ENCODE measurements around the gene ITIH3.

ITIH3 gene

GRCh38 chr3:52792961-52793695, 1.5 kb upstream of the ITIH3 start:
- TF ChIP-seq POLR2A (IDR thresholded peaks at IDR 0.05; ENCODE audit: low read depth, low read length) (no peak), POLR2AphosphoS5 (IDR thresholded peaks at IDR 0.05; ENCODE audit: low read depth, low read length) (no peak), SPI1 (IDR thresholded peaks at IDR 0.05; ENCODE audit: low read depth, low read length) (no peak), PAX5 (IDR thresholded peaks at IDR 0.05; ENCODE audit: insufficient read depth, low read length, severe bottlenecking) (no peak), POU2F2 (IDR thresholded peaks at IDR 0.05; ENCODE audit: low read depth, low read length) (no peak), TAF1 (IDR thresholded peaks at IDR 0.05; ENCODE audit: low read depth, low read length) (no peak)
- FAIRE-seq (no peak), DNase-seq (ENCODE audit: insufficient read length, low spot score) (no peak)

- no peak for DNase-seq (ENCODE audit: insufficient read length, low spot score)
- TF ChIP-seq PAX5 (IDR thresholded peaks at IDR 0.05; ENCODE audit: insufficient read depth, low read length, severe bottlenecking) (no peak), POU2F2 (IDR thresholded peaks at IDR 0.05; ENCODE audit: low read depth, low read length) (no peak), POLR2A (IDR thresholded peaks at IDR 0.05; ENCODE audit: low read depth, low read length) (no peak), POLR2AphosphoS5 (IDR thresholded peaks at IDR 0.05; ENCODE audit: low read depth, low read length) (no peak), SPI1 (IDR thresholded peaks at IDR 0.05; ENCODE audit: low read depth, low read length) (no peak), TAF1 (IDR thresholded peaks at IDR 0.05; ENCODE audit: low read depth, low read length) (no peak)
- FAIRE-seq: no peak
Observed at GRCh38 chr3:52793702-52794611, 639 bp upstream of the ITIH3 start.

GRCh38 chr3:52795298-52795900, 803 bp downstream of the ITIH3 start:
- DNase-seq (ENCODE audit: insufficient read length, low spot score): no peak
- TF ChIP-seq POU2F2 (IDR thresholded peaks at IDR 0.05; ENCODE audit: low read depth, low read length): no peak
- TF ChIP-seq POLR2A (IDR thresholded peaks at IDR 0.05; ENCODE audit: low read depth, low read length): no peak
- TF ChIP-seq SPI1 (IDR thresholded peaks at IDR 0.05; ENCODE audit: low read depth, low read length): no peak
- TF ChIP-seq PAX5 (IDR thresholded peaks at IDR 0.05; ENCODE audit: insufficient read depth, low read length, severe bottlenecking): no peak
- no peak for TF ChIP-seq TAF1 (IDR thresholded peaks at IDR 0.05; ENCODE audit: low read depth, low read length)
- TF ChIP-seq POLR2AphosphoS5 (IDR thresholded peaks at IDR 0.05; ENCODE audit: low read depth, low read length): no peak
- FAIRE-seq: no peak

- DNase-seq (ENCODE audit: insufficient read length, low spot score): no peak
- no peak for FAIRE-seq
- TF ChIP-seq SPI1 (IDR thresholded peaks at IDR 0.05; ENCODE audit: low read depth, low read length): no peak
Observed at GRCh38 chr3:52796411-52796810, 1.8 kb downstream of the ITIH3 start.

GRCh38 chr3:52798376-52798977, 3.9 kb downstream of the ITIH3 start:
- FAIRE-seq (no peak), DNase-seq (ENCODE audit: insufficient read length, low spot score) (no peak)
- TF ChIP-seq POLR2AphosphoS5 (IDR thresholded peaks at IDR 0.05; ENCODE audit: low read depth, low read length) (no peak), PAX5 (IDR thresholded peaks at IDR 0.05; ENCODE audit: insufficient read depth, low read length, severe bottlenecking) (no peak), POLR2A (IDR thresholded peaks at IDR 0.05; ENCODE audit: low read depth, low read length) (no peak), TAF1 (IDR thresholded peaks at IDR 0.05; ENCODE audit: low read depth, low read length) (no peak), SPI1 (IDR thresholded peaks at IDR 0.05; ENCODE audit: low read depth, low read length) (no peak), POU2F2 (IDR thresholded peaks at IDR 0.05; ENCODE audit: low read depth, low read length) (no peak)

GRCh38 chr3:52798978-52799476, 4.4 kb downstream of the ITIH3 start:
- DNase-seq (ENCODE audit: insufficient read length, low spot score): peak; percentile 69
- no peak for TF ChIP-seq POU2F2 (IDR thresholded peaks at IDR 0.05; ENCODE audit: low read depth, low read length)
- no peak for TF ChIP-seq PAX5 (IDR thresholded peaks at IDR 0.05; ENCODE audit: insufficient read depth, low read length, severe bottlenecking)
- TF ChIP-seq POLR2A (IDR thresholded peaks at IDR 0.05; ENCODE audit: low read depth, low read length): no peak
- TF ChIP-seq TAF1 (IDR thresholded peaks at IDR 0.05; ENCODE audit: low read depth, low read length): no peak
- no peak for TF ChIP-seq POLR2AphosphoS5 (IDR thresholded peaks at IDR 0.05; ENCODE audit: low read depth, low read length)
- no peak for TF ChIP-seq SPI1 (IDR thresholded peaks at IDR 0.05; ENCODE audit: low read depth, low read length)
- peak; percentile 59 for FAIRE-seq

- no peak for DNase-seq (ENCODE audit: insufficient read length, low spot score)
- TF ChIP-seq SPI1 (IDR thresholded peaks at IDR 0.05; ENCODE audit: low read depth, low read length) (no peak), POU2F2 (IDR thresholded peaks at IDR 0.05; ENCODE audit: low read depth, low read length) (no peak), TAF1 (IDR thresholded peaks at IDR 0.05; ENCODE audit: low read depth, low read length) (no peak), POLR2AphosphoS5 (IDR thresholded peaks at IDR 0.05; ENCODE audit: low read depth, low read length) (no peak), POLR2A (IDR thresholded peaks at IDR 0.05; ENCODE audit: low read depth, low read length) (no peak), PAX5 (IDR thresholded peaks at IDR 0.05; ENCODE audit: insufficient read depth, low read length, severe bottlenecking) (no peak)
- FAIRE-seq: no peak
Observed at GRCh38 chr3:52800079-52800478, 5.5 kb downstream of the ITIH3 start.

- FAIRE-seq (no peak), DNase-seq (ENCODE audit: insufficient read length, low spot score) (no peak)
- TF ChIP-seq POLR2A (IDR thresholded peaks at IDR 0.05; ENCODE audit: low read depth, low read length) (no peak), POU2F2 (IDR thresholded peaks at IDR 0.05; ENCODE audit: low read depth, low read length) (no peak)
Observed at GRCh38 chr3:52801839-52802238, 7.2 kb downstream of the ITIH3 start.

All from GM12891 (cell line).